CD4-positive, alpha-beta T cell treated with Interleukin-15 for 4 hours (primary cell): ENCODE data around the gene C5orf47.

ENCODE experiments used
- DNase-seq: peaks from one replicate; pipeline ENCODE4 v3.0.0-alpha.2; 2020; ENCODE audit warnings: low spot score

C5orf47 gene

GRCh38 chr5:174044466-174045254 lies 55.7 kb downstream of the C5orf47 start:
- DNase-seq: no peak

DNA sequence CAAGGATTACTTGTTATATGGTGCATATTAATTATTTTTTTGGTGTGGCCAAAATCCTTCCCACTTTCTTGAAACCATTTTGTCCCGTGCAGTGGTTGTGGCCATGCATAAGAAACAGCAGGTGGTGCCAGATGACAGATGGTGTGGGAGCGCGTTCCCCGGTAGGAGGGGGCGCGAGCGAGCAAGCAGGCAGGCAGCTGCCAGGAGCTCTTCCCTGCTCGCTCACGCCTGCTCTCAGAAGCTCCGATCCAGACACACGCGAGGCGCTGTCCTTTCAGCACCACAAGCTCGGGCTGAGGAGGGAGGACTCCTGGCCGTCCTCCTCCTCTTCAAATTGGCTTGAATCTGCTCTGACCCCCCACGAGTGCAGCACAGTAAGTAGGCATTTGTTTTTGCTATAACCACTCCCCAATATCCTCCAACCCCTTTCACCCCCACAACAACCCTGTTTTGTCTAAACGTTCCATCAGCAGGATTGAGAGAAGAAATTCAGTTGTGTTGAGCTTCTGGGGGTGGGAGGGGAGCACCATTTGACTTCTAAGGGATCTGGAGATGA lies 56.6 kb downstream of the C5orf47 start, which contains the start of gene NSG2:
NSG2 (plus strand) TSS at position 237 of the 556 bp plus-strand sequence. CDS start 1,050 bp downstream, outside the sequence.
- DNase-seq: no peak

GRCh38 chr5:174046558-174046957 lies 57.6 kb downstream of the C5orf47 start:
- DNase-seq: no peak

- no peak for DNase-seq
Measured at GRCh38 chr5:174047472-174048099, 58.6 kb downstream of the C5orf47 start.

DNA sequence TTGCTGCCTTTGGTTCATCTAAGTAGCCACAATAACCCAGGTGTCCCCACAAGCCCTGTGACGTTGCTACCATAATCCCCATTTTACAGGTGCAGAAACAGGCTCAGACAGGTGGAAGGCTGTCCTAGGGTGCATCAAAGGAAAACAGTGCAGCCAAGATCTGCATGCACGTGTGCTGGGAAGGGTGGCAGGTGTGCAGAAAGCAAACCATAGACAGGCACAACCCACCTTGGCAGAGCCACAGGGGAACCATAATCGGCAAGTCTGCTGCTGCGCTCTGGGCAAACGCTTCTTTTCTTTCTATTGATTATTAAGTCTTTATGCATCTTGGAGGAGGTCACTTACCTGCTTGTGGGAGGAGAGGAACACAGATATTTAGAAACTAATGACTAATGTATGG lies 63.7 kb downstream of the C5orf47 start:
- DNase-seq: no peak

DNA sequence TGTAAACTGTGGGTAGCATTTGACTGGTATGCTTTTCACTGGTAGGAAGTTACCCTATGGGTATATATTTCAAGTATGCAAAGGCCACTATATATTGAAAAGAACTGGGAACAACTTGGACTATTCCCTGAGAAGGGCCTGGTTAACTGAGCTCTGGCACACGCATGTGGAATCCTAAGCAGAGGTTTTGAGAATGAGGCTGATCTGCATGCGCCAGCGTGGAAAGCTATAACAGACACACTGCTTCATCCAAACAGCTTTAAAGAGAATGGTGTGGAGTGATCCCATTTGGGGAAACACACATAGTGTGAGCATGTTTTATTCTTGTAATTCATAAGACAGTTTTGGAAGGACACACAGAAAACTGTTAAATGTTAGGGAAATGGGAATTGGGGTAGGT lies 64.9 kb downstream of the C5orf47 start:
- DNase-seq: no peak
